SK-N-SH treated with all-trans-retinoic acid at 6 μM for 48 hours (cell line): Measurements from ENCODE around the gene ERBIN.
"Not testable (repeated sequence)": the region's sequence is repeated elsewhere in the genome, so short reads cannot be mapped to it uniquely, and the experiment has no call there.

Source experiments
- ATAC-seq: fragments of 200-7000 bp; cut with Tn5 transposase; 3 replicates; pipeline ENCODE4 v1.9.1; 2020; ENCODE audit warnings: mild to moderate bottlenecking, moderate library complexity
- ESRRG ChIP-seq: fragments of 250-450 bp; sonication (Bioruptor Pico); IDR thresholded peaks from 2 replicates; pipeline ENCODE4 v1.6.1; 2021; ENCODE audit warnings: mild to moderate bottlenecking
- ISL1 ChIP-seq: fragments of 250-450 bp; sonication (Bioruptor Pico); IDR thresholded peaks from 2 replicates; pipeline ENCODE4 v2.1.2; 2022; ENCODE audit warnings: mild to moderate bottlenecking, moderate library complexity
- RARB ChIP-seq: fragments of 250-450 bp; sonication (Bioruptor Pico); IDR thresholded peaks from 2 replicates; pipeline ENCODE4 v1.8.0; 2021; ENCODE audit warnings: mild to moderate bottlenecking, moderate library complexity
- SNAI2 ChIP-seq: fragments of 250-450 bp; sonication (Bioruptor Pico); IDR thresholded peaks from 2 replicates; pipeline ENCODE4 v1.5.0; 2020; ENCODE audit warnings: mild to moderate bottlenecking, moderate library complexity
- ZFP30 ChIP-seq: fragments of 450-650 bp; formaldehyde crosslinking; IDR thresholded peaks from 2 replicates; pipeline ENCODE4 v1.5.0; 2022; ENCODE audit warnings: mild to moderate bottlenecking, moderate library complexity
- ZNF565 ChIP-seq: fragments of 450-650 bp; formaldehyde crosslinking; conservative IDR thresholded peaks from 2 replicates; pipeline ENCODE4 v1.5.0; 2020; ENCODE audit warnings: low read depth, mild to moderate bottlenecking, moderate library complexity
- ZNF70 ChIP-seq: fragments of 450-650 bp; formaldehyde crosslinking; IDR thresholded peaks from 2 replicates; pipeline ENCODE4 v1.5.0; 2020; ENCODE audit warnings: mild to moderate bottlenecking, moderate library complexity
- ZNF8 ChIP-seq: fragments of 450-650 bp; formaldehyde crosslinking; IDR thresholded peaks from 2 replicates; pipeline ENCODE4 v1.5.0; 2020; ENCODE audit warnings: mild to moderate bottlenecking, moderate library complexity
- TF ChIP-seq, protein P1 (sequence below): fragments of 250-450 bp; sonication (Bioruptor Pico); IDR thresholded peaks from 2 replicates; pipeline ENCODE4 v1.5.1; 2021; ENCODE audit warnings: mild to moderate bottlenecking, moderate library complexity
- TF ChIP-seq, protein P2 (sequence below): fragments of 250-450 bp; sonication (Bioruptor Pico); IDR thresholded peaks from 2 replicates; pipeline ENCODE4 v1.5.1; 2020; ENCODE audit warnings: low read depth, mild to moderate bottlenecking, moderate library complexity
- TF ChIP-seq, protein P3 (sequence below): fragments of 250-450 bp; sonication (Bioruptor Pico); IDR thresholded peaks from 2 replicates; pipeline ENCODE4 v1.5.0; 2020; ENCODE audit warnings: mild to moderate bottlenecking, moderate library complexity
- TF ChIP-seq, protein P4 (sequence below): fragments of 250-450 bp; sonication (Bioruptor Pico); IDR thresholded peaks from 2 replicates; pipeline ENCODE4 v1.8.0; 2020; ENCODE audit warnings: mild to moderate bottlenecking, moderate library complexity, borderline replicate concordance

The ERBIN gene

GRCh38 chr5:65969539-65970393 lies 43.4 kb downstream of the ERBIN start:
- peak; percentile 67 for ATAC-seq
- TF ChIP-seq, protein P1, sequence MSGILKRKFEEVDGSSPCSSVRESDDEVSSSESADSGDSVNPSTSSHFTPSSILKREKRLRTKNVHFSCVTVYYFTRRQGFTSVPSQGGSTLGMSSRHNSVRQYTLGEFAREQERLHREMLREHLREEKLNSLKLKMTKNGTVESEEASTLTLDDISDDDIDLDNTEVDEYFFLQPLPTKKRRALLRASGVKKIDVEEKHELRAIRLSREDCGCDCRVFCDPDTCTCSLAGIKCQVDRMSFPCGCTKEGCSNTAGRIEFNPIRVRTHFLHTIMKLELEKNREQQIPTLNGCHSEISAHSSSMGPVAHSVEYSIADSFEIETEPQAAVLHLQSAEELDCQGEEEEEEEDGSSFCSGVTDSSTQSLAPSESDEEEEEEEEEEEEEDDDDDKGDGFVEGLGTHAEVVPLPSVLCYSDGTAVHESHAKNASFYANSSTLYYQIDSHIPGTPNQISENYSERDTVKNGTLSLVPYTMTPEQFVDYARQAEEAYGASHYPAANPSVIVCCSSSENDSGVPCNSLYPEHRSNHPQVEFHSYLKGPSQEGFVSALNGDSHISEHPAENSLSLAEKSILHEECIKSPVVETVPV (CRISPR knock-in tag), result no peak

DNA sequence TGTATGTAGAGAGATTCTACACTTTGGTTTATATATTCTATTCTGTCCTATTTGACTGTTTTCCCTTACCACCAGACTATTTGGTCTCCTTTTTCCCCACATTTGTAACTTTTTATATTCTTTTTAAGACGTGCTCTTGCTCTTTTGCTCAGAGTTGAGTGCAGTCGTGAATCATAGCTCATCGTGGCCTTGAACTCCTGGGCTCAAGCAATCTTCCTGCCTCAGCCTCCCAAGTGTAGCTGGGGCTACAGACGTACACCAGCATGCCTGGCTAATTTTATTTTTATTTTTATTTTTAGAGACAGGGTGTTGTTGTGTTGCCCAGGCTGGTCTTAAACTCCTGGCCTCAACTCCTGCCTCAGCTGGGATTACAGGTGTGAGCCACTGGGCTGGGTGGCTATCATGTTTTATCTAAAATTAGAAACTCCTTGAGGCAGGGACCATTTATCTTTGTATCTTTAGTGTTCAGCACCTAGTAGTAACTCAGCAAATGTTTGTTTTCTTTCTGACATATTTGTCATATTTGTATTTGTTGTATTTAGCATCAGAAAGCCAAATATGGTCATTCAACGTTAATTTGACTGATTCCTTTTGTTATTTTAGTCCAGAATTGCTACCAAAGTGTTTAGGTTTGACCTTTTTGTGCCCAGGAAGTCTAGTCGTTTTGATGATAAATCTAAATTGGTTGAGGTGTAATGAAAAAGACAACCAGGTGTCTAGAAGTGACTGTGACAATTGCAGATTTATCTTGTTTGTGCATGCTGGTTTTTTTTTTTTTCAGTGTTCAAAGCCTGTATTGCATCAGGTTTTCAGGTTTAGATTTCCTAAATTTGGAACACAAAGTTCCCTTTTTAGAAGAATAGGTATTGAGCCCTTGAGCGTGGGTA lies 44.3 kb downstream of the ERBIN start:
- TF ChIP-seq ZNF565 (no peak), ZFP30 (CRISPR knock-in tag) (no peak), ISL1 (no peak), ZNF8 (CRISPR knock-in tag) (no peak)
- TF ChIP-seq, protein P2, sequence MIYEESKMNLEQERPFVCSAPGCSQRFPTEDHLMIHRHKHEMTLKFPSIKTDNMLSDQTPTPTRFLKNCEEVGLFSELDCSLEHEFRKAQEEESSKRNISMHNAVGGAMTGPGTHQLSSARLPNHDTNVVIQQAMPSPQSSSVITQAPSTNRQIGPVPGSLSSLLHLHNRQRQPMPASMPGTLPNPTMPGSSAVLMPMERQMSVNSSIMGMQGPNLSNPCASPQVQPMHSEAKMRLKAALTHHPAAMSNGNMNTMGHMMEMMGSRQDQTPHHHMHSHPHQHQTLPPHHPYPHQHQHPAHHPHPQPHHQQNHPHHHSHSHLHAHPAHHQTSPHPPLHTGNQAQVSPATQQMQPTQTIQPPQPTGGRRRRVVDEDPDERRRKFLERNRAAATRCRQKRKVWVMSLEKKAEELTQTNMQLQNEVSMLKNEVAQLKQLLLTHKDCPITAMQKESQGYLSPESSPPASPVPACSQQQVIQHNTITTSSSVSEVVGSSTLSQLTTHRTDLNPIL (CRISPR knock-in tag), result no peak
- TF ChIP-seq, protein P1 (CRISPR knock-in tag), result no peak
- TF ChIP-seq, protein P3, sequence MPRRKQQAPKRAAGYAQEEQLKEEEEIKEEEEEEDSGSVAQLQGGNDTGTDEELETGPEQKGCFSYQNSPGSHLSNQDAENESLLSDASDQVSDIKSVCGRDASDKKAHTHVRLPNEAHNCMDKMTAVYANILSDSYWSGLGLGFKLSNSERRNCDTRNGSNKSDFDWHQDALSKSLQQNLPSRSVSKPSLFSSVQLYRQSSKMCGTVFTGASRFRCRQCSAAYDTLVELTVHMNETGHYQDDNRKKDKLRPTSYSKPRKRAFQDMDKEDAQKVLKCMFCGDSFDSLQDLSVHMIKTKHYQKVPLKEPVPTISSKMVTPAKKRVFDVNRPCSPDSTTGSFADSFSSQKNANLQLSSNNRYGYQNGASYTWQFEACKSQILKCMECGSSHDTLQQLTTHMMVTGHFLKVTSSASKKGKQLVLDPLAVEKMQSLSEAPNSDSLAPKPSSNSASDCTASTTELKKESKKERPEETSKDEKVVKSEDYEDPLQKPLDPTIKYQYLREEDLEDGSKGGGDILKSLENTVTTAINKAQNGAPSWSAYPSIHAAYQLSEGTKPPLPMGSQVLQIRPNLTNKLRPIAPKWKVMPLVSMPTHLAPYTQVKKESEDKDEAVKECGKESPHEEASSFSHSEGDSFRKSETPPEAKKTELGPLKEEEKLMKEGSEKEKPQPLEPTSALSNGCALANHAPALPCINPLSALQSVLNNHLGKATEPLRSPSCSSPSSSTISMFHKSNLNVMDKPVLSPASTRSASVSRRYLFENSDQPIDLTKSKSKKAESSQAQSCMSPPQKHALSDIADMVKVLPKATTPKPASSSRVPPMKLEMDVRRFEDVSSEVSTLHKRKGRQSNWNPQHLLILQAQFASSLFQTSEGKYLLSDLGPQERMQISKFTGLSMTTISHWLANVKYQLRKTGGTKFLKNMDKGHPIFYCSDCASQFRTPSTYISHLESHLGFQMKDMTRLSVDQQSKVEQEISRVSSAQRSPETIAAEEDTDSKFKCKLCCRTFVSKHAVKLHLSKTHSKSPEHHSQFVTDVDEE, result no peak
- TF ChIP-seq, all 23 proteins: peak for 0
- ATAC-seq, result peak; percentile 19; the same call in 2 of the 3 replicates

DNA sequence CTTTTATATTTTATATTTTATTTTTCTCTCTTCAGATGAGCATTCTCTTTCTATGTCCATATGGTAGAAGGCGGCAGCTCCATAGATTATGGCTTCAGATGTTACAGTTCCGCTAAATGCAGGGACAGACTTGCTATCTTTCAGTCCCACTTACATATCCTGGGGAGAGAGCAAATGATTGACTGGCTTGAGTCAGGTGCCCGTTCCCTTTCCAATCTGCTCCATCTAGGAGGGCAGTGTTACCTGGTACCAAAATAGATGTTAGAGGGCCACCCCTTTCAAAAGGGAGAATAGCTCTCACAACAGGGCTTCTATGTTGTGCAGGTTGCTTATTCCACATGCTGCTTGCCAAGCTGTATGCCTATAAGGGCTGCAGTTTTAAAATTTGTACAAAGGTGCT lies 45.3 kb downstream of the ERBIN start:
- TF ChIP-seq, protein P2 (CRISPR knock-in tag), result no peak
- no peak for TF ChIP-seq SNAI2 (CRISPR knock-in tag)
- ATAC-seq, result no peak

GRCh38 chr5:65972896-65973295 lies 46.5 kb downstream of the ERBIN start:
- ATAC-seq, result not testable (repeated sequence)

DNA sequence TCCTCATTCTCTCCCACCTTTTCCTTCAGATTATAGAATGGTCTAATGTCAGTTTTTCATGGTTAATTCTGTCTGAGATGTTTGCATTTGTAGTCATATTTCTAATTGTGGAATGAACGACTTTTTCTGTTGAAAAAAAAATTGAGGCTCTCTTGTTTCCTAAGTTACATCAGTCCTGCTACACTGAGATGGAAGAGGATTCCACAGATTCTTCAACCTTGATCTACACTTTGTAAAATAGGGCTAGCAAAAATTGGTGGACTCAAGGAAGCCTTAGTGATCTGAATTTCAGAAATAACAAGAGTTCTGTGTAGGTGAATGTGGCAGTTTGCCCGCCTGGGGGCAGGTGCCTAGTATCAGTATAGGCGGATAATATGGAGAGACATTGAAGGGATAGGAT lies 51.9 kb downstream of the ERBIN start:
- no peak for ATAC-seq
- TF ChIP-seq RARB (CRISPR knock-in tag) (no peak), ZNF565 (no peak), ZNF70 (CRISPR knock-in tag) (no peak), ESRRG (CRISPR knock-in tag) (no peak)
- TF ChIP-seq, protein P4, sequence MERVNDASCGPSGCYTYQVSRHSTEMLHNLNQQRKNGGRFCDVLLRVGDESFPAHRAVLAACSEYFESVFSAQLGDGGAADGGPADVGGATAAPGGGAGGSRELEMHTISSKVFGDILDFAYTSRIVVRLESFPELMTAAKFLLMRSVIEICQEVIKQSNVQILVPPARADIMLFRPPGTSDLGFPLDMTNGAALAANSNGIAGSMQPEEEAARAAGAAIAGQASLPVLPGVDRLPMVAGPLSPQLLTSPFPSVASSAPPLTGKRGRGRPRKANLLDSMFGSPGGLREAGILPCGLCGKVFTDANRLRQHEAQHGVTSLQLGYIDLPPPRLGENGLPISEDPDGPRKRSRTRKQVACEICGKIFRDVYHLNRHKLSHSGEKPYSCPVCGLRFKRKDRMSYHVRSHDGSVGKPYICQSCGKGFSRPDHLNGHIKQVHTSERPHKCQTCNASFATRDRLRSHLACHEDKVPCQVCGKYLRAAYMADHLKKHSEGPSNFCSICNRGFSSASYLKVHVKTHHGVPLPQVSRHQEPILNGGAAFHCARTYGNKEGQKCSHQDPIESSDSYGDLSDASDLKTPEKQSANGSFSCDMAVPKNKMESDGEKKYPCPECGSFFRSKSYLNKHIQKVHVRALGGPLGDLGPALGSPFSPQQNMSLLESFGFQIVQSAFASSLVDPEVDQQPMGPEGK (CRISPR knock-in tag), result no peak
- TF ChIP-seq, protein P1 (CRISPR knock-in tag), result no peak
- TF ChIP-seq, protein P3, result no peak
- TF ChIP-seq, protein P2 (CRISPR knock-in tag), result no peak
